ENCODE results near the gene SKP2. TPM values are rescaled to one million over a fixed set of nuclear protein-coding genes. Genes with fewer than 3 reads are reported as not detected.
"Not testable (repeated sequence)": the region's sequence is repeated elsewhere in the genome, so short reads cannot be mapped to it uniquely, and the experiment has no call there.

SKP2 gene
- polyA plus RNA-seq, 3 donors: 45.7 to 55.8 (median 50.0) TPM

GRCh38 chr5:36180556-36181350 is 28.8 kb downstream of the SKP2 start:
- no peak for DNase-seq

DNA sequence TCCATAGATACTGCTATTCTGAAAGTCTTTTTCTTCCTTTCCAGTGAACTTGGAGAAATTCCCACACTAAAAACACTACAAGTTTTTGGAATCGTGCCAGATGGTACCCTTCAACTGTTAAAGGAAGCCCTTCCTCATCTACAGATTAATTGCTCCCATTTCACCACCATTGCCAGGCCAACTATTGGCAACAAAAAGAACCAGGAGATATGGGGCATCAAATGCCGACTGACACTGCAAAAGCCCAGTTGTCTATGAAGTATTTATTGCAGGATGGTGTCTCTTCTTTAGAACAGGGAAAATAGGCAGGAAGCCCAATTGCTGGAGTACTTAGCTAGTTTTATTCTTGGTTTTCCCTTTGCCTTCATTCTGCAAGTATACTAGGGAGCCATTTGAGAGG is 29.9 kb downstream of the SKP2 start:
- DNase-seq: no peak

GRCh38 chr5:36184408-36184807 is 32.5 kb downstream of the SKP2 start:
- DNase-seq: not testable (repeated sequence)

DNA sequence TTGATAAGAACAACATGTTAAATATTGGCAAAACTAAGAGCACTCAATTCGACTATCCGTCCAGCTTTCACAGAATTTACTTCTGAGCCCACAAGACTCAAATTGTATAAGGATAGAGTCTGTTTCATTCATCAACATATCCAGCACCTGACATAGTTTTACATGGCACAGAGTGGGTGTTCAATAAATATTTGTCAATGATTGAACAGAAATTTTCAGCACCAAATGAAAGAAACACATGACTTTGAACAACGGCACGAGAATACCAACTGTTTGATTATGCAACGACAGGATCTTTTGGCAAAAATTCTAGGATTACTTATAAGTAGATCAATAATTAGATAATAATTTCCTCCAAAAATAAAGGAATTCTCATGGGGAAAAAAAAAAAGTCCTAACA is 41.8 kb downstream of the SKP2 start:
- no peak for DNase-seq

DNA sequence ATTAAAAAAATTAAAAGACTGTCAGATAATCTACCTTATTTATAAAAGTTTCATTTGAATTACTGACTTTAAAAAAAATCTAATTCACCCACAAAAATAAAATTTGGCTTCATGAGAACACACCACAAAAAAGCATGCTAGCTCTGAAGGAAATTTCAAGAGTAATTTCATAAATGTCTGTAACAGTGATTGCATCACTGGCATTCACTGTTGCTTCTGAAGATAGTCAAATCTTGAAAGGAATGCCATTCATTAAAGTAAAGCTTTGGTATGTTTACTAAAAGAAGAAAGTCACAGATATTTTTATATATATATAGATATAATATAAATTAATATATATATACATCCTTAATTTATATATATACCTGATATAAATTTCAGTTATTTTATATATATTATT is 46.4 kb downstream of the SKP2 start:
- DNase-seq: no peak

DNA sequence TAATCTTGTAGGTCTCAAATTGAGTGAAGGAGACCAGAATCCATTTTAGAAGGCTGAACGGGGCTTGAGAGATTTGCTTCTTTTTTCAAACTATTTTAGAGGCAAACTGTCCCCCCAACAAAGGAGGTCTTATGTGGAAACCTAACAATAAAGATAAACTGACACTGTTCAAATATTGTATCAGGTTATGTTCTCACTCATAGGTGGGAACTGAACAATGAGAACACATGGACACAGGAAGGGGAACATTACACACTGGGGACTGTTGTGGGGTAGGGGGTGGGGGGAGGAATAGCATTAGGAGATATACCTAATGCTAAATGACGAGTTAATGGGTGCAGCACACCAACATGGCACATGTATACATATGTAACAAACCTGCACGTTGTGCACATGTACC is 46.9 kb downstream of the SKP2 start:
- not testable (repeated sequence) for DNase-seq

GRCh38 chr5:36199620-36200019 is 47.7 kb downstream of the SKP2 start:
- no peak for DNase-seq

DNA sequence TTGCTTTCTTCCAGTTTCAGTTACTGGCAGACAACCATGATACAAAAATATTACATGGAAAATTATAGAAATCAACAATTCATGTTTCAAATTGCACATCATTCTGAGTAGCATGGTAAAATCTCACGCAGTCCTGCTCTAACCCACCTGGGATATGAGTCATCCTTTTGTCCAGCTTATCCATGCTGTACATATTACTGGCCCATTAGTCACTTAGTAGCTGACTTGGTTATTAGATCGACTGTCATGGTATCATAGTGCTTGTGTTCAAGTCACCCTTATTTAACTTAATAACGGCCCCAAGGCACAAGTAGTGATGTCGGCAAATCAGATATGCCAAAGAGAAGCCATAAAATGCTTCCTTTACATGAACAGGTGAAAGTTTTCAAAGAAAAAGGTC is 48.6 kb downstream of the SKP2 start:
- DNase-seq: no peak

DNA sequence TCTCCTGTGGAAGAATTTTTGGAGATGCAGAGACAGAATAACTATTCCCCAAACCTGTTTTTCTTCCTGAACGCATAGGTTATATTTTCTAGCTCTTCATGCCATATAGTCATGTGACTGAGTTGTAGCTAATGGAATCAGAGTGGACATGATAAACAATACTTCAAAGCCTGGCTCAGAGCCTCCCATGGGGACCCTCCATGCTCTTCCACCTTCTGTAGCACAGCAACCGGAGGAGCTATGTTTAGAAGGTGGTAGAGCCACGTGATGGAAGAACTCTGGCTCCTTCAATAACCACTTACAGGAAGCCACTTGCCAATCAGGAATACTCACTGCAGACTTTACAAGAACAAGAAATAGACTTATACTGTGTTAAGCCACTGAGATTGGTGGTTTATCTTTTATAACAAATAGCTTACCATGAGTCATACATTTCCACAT is 50.6 kb downstream of the SKP2 start:
- no peak for DNase-seq

DNA sequence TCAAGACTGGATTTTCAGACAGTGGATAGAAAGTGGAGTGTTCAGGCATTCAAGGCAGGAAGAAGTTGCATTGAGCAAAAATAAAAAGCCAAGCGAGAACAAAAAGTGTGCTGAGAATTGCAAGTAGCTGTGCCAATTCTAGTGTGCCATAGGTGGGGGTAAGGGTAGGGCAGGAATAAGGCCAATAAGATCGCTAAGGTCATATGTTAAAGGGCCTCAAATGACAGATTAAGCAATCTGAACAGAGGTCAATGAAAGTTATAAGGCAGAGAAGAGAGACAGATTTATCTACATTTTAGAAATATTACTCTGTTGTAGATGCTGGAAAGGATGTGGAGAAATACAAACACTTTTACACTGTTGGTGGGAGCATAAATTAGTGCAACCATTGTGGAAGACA is 53.4 kb downstream of the SKP2 start:
- no peak for DNase-seq

DNA sequence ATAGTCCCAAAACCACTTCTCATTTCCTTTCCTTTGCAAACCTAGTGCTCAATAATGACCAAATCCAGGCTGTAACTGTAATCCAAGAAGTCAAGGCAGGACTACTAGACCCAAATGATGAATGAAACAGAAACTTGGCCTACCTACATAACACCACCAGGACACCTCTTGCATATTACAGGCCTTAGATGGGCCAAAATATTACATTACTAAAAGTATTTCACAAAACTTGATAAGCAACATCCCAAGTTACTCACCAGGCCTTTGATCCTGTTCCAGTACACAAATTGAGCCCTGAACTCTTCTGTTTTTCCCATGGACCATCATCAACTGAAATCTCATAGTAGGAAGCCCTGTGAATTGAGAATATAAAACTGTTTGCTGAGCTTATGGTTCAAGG is 55.0 kb downstream of the SKP2 start:
- DNase-seq: no peak

- no peak for DNase-seq
Measured at GRCh38 chr5:36208786-36209185, 56.9 kb downstream of the SKP2 start.

DNA sequence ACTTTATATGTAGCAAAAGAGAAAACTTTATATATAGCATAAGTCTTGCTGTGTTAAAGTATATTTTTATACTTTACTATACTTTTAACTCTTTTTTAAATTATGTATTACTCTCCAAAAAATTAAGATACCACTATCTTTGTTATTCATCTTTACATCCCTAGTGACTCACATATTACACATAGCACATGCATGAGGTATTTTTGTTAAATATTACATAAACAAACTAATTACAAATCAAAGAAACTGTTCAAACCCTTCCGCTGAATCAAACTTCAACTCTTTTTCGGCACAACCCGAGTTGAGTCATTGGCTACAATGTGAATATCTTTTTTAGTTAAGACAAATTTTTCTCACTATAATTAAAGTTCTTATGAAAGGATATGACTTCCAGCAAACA is 57.8 kb downstream of the SKP2 start:
- no peak for DNase-seq

DNA sequence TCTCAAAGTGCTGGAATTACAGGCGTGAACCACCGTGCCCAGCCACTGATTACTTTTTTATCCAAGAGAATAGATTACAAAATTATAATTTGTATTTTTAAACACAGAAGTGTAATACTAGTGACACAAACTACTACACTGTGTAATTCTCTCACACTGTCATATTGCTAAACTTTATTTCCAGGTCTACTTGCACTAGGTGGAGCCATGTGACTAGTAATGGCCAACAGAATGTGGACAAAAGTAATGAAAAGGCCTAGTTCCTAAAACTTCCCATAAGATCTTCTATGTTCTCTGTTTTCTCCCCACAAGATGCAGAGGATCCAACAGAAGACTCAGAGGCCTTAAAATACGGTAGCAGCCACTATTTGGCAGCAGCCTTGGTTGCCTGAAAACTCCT is 62.5 kb downstream of the SKP2 start:
- no peak for DNase-seq

DNA sequence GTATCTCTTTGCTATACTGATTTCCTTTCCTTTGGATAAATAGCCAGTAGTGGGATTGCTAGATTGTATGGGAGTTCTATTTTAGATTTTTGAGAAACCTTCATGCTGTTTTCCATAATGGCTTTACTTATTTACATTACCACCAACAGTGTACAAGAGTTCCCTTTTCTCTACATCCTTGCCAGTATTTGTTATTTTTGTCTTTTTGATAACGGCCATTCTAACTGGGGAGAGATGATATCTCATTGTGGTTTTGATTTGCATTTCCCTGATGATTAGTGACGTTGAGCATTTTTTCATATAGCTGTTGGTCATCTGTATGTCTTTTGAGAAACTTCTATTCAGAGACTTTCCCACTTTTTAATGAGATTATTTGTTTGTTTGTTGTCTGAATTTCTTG is 64.0 kb downstream of the SKP2 start:
- no peak for DNase-seq

DNA sequence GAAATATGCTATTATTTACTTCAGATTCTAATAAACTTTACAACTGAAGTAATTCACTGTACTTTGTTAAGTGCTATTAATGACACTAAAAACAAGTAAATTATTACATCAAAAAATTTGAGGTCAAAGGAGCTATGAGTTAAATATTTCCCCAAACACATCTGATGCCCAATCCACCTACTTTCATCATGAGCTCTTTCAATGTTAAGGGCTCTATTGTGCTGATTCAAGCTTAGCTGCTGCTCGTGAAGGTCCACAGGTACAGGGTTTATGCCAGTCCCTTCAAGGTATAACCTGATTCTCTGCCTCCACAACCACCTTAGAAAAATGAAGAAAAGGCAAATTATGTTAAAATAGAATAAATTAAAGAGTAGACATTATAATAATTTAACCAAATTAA is 65.7 kb downstream of the SKP2 start:
- no peak for DNase-seq

- DNase-seq: no peak
Measured at GRCh38 chr5:36217988-36218387, 66.1 kb downstream of the SKP2 start.

DNA sequence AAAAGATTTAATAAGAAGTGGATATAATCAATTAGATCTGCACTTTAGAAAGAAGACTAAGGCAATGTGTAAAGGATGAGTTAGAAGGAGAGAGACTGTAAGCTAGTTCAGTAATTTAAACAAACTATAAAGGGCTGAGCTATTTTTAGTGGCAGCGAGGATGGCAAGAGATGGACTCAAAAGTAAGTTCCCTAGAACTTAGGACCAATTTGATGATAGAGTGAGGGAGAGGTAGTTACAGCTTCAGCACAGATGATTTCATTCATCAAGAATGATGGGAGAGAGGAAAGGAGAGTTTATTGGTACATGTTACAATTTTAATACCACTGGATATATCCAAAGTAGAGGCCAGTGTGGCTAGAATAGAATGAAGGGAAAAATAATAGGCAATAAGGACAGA is 70.7 kb downstream of the SKP2 start:
- DNase-seq: no peak

DNA sequence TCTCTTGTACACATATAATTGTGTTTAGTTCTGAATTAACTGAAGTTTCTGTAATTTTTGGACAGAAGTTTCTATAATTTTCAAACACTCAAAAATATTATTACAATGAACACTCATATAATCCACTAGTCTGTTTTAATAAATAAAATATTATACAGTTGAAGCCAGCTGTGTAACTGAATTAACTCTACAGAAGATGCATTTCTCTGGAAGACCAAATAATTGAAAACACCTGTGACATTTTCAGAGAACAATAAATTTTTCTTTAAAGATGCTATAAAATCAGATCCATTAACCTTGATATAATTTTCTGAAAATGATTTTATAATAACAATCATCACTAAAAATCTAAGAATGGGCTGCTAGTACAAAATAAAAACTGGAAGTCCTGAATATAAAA is 75.1 kb downstream of the SKP2 start:
- DNase-seq: no peak

DNA sequence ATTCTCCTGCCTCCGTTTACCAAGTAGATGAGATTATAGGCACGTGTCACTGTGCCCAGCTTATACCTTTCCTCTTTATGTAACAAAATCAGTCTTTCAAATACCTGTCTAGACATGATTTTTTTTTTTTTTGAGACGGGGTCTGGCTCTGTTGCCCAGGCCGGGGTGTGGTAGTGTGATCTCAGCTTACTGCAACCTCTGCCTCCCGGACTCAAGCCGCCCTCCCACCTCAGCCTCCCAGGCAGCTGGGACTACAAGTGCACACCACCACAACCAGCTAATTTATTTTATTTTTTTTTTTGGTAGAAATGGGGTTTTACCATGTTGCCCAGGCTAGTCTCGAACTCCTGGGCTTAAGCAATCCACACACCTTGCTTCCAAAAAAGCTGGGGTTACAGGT is 76.6 kb downstream of the SKP2 start:
- DNase-seq: no peak

DNA sequence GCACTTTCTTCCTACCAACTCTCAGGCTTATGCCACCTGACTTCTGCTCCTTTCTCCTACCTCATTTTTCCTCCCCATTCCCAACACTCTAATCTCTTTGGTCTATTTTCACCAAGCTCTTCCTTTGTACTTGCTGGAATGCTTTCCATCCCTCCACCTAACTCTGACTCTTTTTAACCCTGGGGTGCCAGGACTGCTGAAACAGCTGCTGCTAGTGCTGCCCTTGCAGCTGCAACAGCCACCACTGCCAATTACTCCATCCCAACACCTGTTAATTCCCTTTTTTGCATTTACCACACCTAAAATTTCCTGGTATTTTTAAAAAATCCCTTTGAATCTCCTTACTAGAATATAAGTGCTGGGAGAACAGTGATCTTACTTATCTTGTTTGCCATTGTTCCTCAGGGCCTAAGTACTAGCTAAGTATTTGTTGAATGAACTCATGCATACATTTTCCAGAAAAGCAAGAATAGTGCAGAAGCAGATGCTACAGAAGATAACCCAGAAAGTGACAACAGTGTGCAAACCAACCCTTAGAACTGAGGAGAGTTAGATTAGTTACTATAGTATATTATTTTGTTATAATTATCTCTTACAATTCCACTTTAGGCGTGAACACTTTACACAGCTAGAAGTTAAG is 78.4 kb downstream of the SKP2 start:
- no peak for DNase-seq

GRCh38 chr5:36232533-36232932 is 80.6 kb downstream of the SKP2 start:
- no peak for DNase-seq

All from renal pelvis (tissue), 4 donors.